ENCODE results near the gene EIF4EBP3. TPM values are rescaled to one million over a fixed set of nuclear protein-coding genes. Genes with fewer than 3 reads are reported as not detected.

Gene EIF4EBP3
- total and polyA plus RNA-seq, 4 donors = 1.4 to 55.8 (median 8.0) TPM

- H3K36me3 ChIP-seq (ENCODE audit: control insufficient read depth in 4 of 4, insufficient read depth in 3 of 4, low read depth in 1 of 4, low read length in 3 of 4) = no peaks in the 10 kb centered on the region
- H3K9ac ChIP-seq (ENCODE audit: low read depth in 1 of 2, low read length in 2 of 2) = no peak overlapping the region
- peaks cover 22 to 66% (median 63%) of the 10 kb centered on the region in 4 donors for H3K4me1 ChIP-seq (ENCODE audit: control insufficient read depth in 4 of 4, insufficient read depth in 4 of 4, low read length in 3 of 4)
- H3K9me3 ChIP-seq (ENCODE audit: control insufficient read depth in 4 of 4, low read length in 3 of 4) = no peaks in the 10 kb centered on the region
- DNase-seq (ENCODE audit: low spot score) = no peak
- TF ChIP-seq TAF1 (conservative IDR thresholded peaks at IDR 0.05) (no peak), GABPA (IDR thresholded peaks at IDR 0.05 in 1 of 2, conservative IDR thresholded peaks at IDR 0.05 in 1 of 2) (no peak), RXRA (IDR thresholded peaks at IDR 0.05) (no peak), HNF4G (IDR thresholded peaks at IDR 0.05) (no peak), NR2F2 (IDR thresholded peaks at IDR 0.05) (no peak), FOXA1 (IDR thresholded peaks at IDR 0.05) (no peak), EGR1 (IDR thresholded peaks at IDR 0.05; ENCODE audit: low read depth in 2 of 2) (no peak), MAX (IDR thresholded peaks at IDR 0.05) (no peak), FOXA2 (IDR thresholded peaks at IDR 0.05) (no peak), ZBTB33 (IDR thresholded peaks at IDR 0.05) (no peak), RAD21 (IDR thresholded peaks at IDR 0.05) (no peak), HNF4A (conservative IDR thresholded peaks at IDR 0.05) (no peak), JUND (IDR thresholded peaks at IDR 0.05) (no peak), REST (IDR thresholded peaks at IDR 0.05) (no peak), ATF3 (IDR thresholded peaks at IDR 0.05) (no peak), CTCF (IDR thresholded peaks at IDR 0.05; ENCODE audit: low read depth, low read length, missing input control) (no peak), YY1 (IDR thresholded peaks at IDR 0.05) (no peak)
- H3K4me3 ChIP-seq (ENCODE audit: low read depth in 1 of 3, low read length in 3 of 3) = no peak overlapping the region
- 65% methylated on average over 3 of the region's 3 CpGs for WGBS
- no peaks in the 10 kb centered on the region for H3K27me3 ChIP-seq (ENCODE audit: control insufficient read depth in 4 of 4, insufficient read depth in 4 of 4, low read length in 3 of 4)
- peak overlapping the region; percentile 85 to 95 for H3K27ac ChIP-seq (ENCODE audit: low read depth in 1 of 2, low read length in 2 of 2)
Measured at GRCh38 chr5:140557965-140558364, 10.5 kb downstream of the EIF4EBP3 start.
